HCT116 (cell line): Measurements from ENCODE around the gene FTCDNL1.

Experiments used
- EZH2 ChIP-seq: fragments of 200-600 bp; sonication (generic); IDR thresholded peaks from 2 replicates; pipeline ENCODE4 v1.6.1; 2017; ENCODE audit warnings: antibody characterized with exemption, mixed run types
- JUND ChIP-seq: IDR thresholded peaks from 2 replicates; pipeline ENCODE4 v1.6.1; 2012
- POLR2A ChIP-seq: IDR thresholded peaks from 2 replicates; pipeline ENCODE4 v1.7.0; 2011; ENCODE audit warnings: borderline replicate concordance; ENCODE audit not compliant: insufficient read depth, insufficient read length; ENCODE audit errors: extremely low read depth
- POLR2AphosphoS5 ChIP-seq: IDR thresholded peaks from 2 replicates; pipeline ENCODE4 v1.6.1; 2011; ENCODE audit warnings: mild to moderate bottlenecking, low read depth, low read length, moderate library complexity
- RAD21 ChIP-seq: IDR thresholded peaks from 2 replicates; pipeline ENCODE4 v1.6.1; 2012; ENCODE audit warnings: low read depth, mild to moderate bottlenecking
- SIN3A ChIP-seq: IDR thresholded peaks from 2 replicates; pipeline ENCODE4 v1.6.1; 2012; ENCODE audit warnings: low read depth
- TF ChIP-seq, protein P1 (sequence below), 3 experiments: fragments of 200-600 bp in 1 of 3; sonication (generic) in 1 of 3; IDR thresholded peaks in 2 of 3; conservative IDR thresholded peaks in 1 of 3; 2 replicates each; pipeline ENCODE4 v1.5.1; 2012 to 2017; ENCODE audit warnings: low read depth in 2 of 3, low read length in 2 of 3, antibody characterized with exemption in 1 of 3, borderline replicate concordance in 1 of 3, control low read depth in 1 of 3, mild to moderate bottlenecking in 1 of 3, mixed read lengths in 1 of 3, mixed run types in 1 of 3, moderate library complexity in 1 of 3; ENCODE audit not compliant: insufficient read depth in 1 of 3
- TF ChIP-seq, protein P2 (sequence below): IDR thresholded peaks from 2 replicates; pipeline ENCODE4 v1.6.1; 2012; ENCODE audit warnings: low read depth

DNA sequence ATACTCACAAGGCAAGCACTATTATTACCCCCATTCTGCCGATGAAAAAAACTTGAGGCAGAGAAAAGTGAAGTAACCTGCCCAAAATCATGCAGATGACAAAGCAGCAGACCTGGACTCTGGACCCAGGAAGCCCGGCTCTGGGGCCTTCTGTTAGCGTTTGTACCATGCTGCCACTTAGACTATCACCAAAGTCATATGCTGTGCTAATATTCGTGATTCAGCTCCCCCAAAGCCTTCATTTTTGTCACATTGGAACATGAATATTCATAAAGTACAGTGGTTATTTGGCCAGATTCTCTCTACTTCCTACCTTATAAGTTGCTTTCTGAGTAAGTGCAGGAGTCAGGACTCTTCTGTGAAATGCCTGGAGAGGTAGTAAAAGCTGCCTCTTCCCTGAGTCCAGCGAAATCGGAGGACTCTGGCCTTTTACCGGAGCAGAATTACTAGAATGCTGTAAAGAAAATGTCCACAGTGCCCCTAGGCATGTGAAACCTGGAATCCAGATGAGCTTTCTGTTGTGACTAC, 86.7 kb downstream of the FTCDNL1 start:
- TF ChIP-seq POLR2A (no peak), JUND (no peak), SIN3A (no peak), POLR2AphosphoS5 (no peak), RAD21 (no peak), EZH2 (no peak)
- TF ChIP-seq, protein P1, sequence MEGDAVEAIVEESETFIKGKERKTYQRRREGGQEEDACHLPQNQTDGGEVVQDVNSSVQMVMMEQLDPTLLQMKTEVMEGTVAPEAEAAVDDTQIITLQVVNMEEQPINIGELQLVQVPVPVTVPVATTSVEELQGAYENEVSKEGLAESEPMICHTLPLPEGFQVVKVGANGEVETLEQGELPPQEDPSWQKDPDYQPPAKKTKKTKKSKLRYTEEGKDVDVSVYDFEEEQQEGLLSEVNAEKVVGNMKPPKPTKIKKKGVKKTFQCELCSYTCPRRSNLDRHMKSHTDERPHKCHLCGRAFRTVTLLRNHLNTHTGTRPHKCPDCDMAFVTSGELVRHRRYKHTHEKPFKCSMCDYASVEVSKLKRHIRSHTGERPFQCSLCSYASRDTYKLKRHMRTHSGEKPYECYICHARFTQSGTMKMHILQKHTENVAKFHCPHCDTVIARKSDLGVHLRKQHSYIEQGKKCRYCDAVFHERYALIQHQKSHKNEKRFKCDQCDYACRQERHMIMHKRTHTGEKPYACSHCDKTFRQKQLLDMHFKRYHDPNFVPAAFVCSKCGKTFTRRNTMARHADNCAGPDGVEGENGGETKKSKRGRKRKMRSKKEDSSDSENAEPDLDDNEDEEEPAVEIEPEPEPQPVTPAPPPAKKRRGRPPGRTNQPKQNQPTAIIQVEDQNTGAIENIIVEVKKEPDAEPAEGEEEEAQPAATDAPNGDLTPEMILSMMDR (IDR thresholded peaks at IDR 0.05 in 2 of 3, conservative IDR thresholded peaks at IDR 0.05 in 1 of 3; ENCODE audit: borderline replicate concordance in 1 of 3, insufficient read depth in 1 of 3, low read depth in 2 of 3, low read length in 2 of 3), result no peak
- TF ChIP-seq, protein P2, sequence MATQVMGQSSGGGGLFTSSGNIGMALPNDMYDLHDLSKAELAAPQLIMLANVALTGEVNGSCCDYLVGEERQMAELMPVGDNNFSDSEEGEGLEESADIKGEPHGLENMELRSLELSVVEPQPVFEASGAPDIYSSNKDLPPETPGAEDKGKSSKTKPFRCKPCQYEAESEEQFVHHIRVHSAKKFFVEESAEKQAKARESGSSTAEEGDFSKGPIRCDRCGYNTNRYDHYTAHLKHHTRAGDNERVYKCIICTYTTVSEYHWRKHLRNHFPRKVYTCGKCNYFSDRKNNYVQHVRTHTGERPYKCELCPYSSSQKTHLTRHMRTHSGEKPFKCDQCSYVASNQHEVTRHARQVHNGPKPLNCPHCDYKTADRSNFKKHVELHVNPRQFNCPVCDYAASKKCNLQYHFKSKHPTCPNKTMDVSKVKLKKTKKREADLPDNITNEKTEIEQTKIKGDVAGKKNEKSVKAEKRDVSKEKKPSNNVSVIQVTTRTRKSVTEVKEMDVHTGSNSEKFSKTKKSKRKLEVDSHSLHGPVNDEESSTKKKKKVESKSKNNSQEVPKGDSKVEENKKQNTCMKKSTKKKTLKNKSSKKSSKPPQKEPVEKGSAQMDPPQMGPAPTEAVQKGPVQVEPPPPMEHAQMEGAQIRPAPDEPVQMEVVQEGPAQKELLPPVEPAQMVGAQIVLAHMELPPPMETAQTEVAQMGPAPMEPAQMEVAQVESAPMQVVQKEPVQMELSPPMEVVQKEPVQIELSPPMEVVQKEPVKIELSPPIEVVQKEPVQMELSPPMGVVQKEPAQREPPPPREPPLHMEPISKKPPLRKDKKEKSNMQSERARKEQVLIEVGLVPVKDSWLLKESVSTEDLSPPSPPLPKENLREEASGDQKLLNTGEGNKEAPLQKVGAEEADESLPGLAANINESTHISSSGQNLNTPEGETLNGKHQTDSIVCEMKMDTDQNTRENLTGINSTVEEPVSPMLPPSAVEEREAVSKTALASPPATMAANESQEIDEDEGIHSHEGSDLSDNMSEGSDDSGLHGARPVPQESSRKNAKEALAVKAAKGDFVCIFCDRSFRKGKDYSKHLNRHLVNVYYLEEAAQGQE, result no peak
